ENCODE data around the gene HINT2. TPM values are rescaled to one million over a fixed set of nuclear protein-coding genes. Genes with fewer than 3 reads are reported as not detected.
A peak's percentile ranks its signal among the peaks of the same experiment; 100 is the strongest.

Gene HINT2
- total RNA-seq, 1 experiment from 2014 or later, result 33.9 TPM

DNA sequence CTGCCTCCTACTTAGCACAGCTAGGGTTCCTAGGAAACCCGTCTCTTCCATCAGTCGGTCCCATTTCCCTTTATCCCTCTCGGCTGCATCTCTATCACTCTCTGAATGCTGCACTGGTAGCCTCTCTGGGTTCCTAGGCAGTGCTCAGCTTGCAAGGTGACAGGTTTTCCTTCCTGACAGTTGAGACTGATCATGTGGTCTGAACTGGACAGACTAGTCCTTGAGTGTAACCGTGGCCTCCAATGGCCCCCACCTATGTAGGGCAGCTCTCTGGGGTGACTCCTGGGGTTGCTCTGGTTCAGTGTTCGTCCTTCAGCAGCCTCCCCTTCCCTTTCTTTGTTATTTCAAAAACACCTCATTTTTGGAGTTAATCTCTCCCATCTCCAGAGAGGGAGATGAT is 18.0 kb upstream of the HINT2 start:
- intact Hi-C loops (cut with micrococcal nuclease; ENCODE audit: unreplicated experiment), result no loop called here
- H3K9me3 Mint-ChIP-seq (ENCODE audit: low read depth, unreplicated experiment), result no peaks in the 10 kb centered on the region
- no peak for DNase-seq
- H3K4me3 Mint-ChIP-seq (ENCODE audit: low read depth, unreplicated experiment), result no peak overlapping the region
- H3K27ac Mint-ChIP-seq (ENCODE audit: unreplicated experiment), result no peak overlapping the region
- H3K27me3 Mint-ChIP-seq (ENCODE audit: unreplicated experiment), result no peaks in the 10 kb centered on the region
- peaks cover 17% of the 10 kb centered on the region for H3K36me3 Mint-ChIP-seq (ENCODE audit: insufficient read depth, unreplicated experiment)
- BruUV-seq (replicated peaks), result no TSS peak
- TF ChIP-seq, protein P1, sequence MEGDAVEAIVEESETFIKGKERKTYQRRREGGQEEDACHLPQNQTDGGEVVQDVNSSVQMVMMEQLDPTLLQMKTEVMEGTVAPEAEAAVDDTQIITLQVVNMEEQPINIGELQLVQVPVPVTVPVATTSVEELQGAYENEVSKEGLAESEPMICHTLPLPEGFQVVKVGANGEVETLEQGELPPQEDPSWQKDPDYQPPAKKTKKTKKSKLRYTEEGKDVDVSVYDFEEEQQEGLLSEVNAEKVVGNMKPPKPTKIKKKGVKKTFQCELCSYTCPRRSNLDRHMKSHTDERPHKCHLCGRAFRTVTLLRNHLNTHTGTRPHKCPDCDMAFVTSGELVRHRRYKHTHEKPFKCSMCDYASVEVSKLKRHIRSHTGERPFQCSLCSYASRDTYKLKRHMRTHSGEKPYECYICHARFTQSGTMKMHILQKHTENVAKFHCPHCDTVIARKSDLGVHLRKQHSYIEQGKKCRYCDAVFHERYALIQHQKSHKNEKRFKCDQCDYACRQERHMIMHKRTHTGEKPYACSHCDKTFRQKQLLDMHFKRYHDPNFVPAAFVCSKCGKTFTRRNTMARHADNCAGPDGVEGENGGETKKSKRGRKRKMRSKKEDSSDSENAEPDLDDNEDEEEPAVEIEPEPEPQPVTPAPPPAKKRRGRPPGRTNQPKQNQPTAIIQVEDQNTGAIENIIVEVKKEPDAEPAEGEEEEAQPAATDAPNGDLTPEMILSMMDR (IDR thresholded peaks at IDR 0.05; ENCODE audit: unreplicated experiment), result no peak
- CTCF ChIA-PET, result no interaction called here
- peaks cover 24% of the 10 kb centered on the region for H3K4me1 Mint-ChIP-seq (ENCODE audit: low read depth, unreplicated experiment)

GRCh38 chr9:35831040-35831439 is 16.2 kb upstream of the HINT2 start:
- Mint-ChIP-seq H3K36me3 (ENCODE audit: insufficient read depth, unreplicated experiment) (peaks cover 17% of the 10 kb centered on the region), H3K27me3 (ENCODE audit: unreplicated experiment) (peaks cover 13% of the 10 kb centered on the region), H3K4me3 (ENCODE audit: low read depth, unreplicated experiment) (no peak overlapping the region), H3K27ac (ENCODE audit: unreplicated experiment) (no peak overlapping the region), H3K9me3 (ENCODE audit: low read depth, unreplicated experiment) (no peaks in the 10 kb centered on the region), H3K4me1 (ENCODE audit: low read depth, unreplicated experiment) (peaks cover 24% of the 10 kb centered on the region)
- intact Hi-C loops (cut with micrococcal nuclease; ENCODE audit: unreplicated experiment), result no loop called here
- CTCF ChIA-PET, result no interaction called here
- TF ChIP-seq, protein P1 (IDR thresholded peaks at IDR 0.05; ENCODE audit: unreplicated experiment), result no peak
- no TSS peak for BruUV-seq (replicated peaks)
- no peak for DNase-seq

DNA sequence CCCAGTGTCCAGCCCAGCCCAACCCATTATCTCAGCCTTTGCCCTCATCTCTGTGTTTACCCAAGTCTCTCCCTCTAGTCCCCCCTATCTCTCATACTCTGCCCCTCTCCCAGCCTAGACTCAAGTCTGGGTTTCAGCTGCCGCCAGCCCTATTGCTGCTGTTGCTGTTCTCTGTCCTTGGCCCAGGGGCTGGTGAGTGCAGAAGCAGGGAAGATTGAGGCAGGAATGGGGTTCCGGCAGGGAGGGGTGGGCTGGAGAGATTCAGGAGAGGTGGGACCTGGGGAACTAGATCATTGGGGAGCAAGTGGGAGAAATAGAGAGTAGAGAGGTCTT is 14.9 kb upstream of the HINT2 start:
- no peaks in the 10 kb centered on the region for H3K9me3 Mint-ChIP-seq (ENCODE audit: low read depth, unreplicated experiment)
- TF ChIP-seq, protein P1 (IDR thresholded peaks at IDR 0.05; ENCODE audit: unreplicated experiment), result no peak
- H3K27ac Mint-ChIP-seq (ENCODE audit: unreplicated experiment), result no peak overlapping the region
- H3K27me3 Mint-ChIP-seq (ENCODE audit: unreplicated experiment), result peaks cover 13% of the 10 kb centered on the region
- peaks cover 21% of the 10 kb centered on the region for H3K4me1 Mint-ChIP-seq (ENCODE audit: low read depth, unreplicated experiment)
- DNase-seq, result no peak
- BruUV-seq (replicated peaks), result no TSS peak
- intact Hi-C loops (cut with micrococcal nuclease; ENCODE audit: unreplicated experiment), result loop anchor here (2.0 kb wide), 1 partner anchor 15 kb away; the partner anchor contains the start of gene HINT2
- H3K4me3 Mint-ChIP-seq (ENCODE audit: low read depth, unreplicated experiment), result peak overlapping the region; percentile 89
- peaks cover 17% of the 10 kb centered on the region for H3K36me3 Mint-ChIP-seq (ENCODE audit: insufficient read depth, unreplicated experiment)
- CTCF ChIA-PET, result no interaction called here

DNA sequence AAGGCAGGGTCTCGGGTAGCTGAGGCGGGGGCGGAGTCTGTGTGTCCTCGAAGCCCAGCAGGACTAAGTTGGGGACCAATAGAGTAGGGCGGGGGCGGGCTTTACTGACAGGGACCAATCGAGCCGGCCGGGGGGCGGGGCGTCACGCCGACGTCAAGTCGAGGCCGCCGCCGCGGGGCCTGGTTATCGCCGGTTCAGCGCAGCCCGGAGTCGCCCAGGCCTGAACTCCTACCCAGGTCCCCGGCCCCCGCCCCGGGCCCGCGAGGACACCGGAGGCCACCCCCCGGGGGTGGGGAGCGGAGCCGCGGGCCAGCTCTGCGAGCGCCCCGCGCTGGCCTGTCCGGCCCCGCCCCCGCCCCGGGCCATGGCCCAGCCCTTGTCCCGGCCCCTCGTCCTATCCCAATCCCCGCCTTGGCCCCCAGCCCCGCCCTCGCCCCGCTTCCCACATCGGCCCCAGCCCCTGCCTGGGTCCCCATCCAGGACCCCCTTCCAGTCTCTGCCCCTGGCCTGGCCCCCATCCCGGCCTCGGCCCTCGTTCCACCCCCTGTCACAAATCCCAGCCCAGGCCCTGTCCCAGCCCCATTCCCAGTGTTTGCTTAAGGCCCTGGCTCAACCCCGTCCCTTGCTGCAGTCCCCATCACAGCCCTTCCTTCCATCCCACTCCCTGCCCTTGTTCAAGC is 14.4 kb upstream of the HINT2 start, which contains the start of gene TMEM8B:
TSS of gene TMEM8B (plus strand) at position 145 of the 680 bp plus-strand sequence. CDS start at position 365, 220 bp downstream.
- peak; percentile 88 for DNase-seq
- intact Hi-C loops (cut with micrococcal nuclease; ENCODE audit: unreplicated experiment), result loop anchor here (2.0 kb wide), 1 partner anchor 14 kb away; the partner anchor contains the start of gene HINT2
- CTCF ChIA-PET, result interaction anchor here (0.8 to 1.0 kb wide), 3 partner anchors 15 to 77 kb away, joined by 3 read pairs; partner anchors contain the start of genes HINT2 and HRCT1
- peaks cover 16% of the 10 kb centered on the region for H3K4me1 Mint-ChIP-seq (ENCODE audit: low read depth, unreplicated experiment)
- H3K36me3 Mint-ChIP-seq (ENCODE audit: insufficient read depth, unreplicated experiment), result peaks cover 17% of the 10 kb centered on the region
- no TSS peak for BruUV-seq (replicated peaks)
- TF ChIP-seq, protein P1 (IDR thresholded peaks at IDR 0.05; ENCODE audit: unreplicated experiment), result no peak
- peaks cover 13% of the 10 kb centered on the region for H3K27me3 Mint-ChIP-seq (ENCODE audit: unreplicated experiment)
- no peaks in the 10 kb centered on the region for H3K9me3 Mint-ChIP-seq (ENCODE audit: low read depth, unreplicated experiment)
- H3K27ac Mint-ChIP-seq (ENCODE audit: unreplicated experiment), result peak within 1 kb of the TSS; percentile 84
- peak within 1 kb of the TSS; percentile 89 for H3K4me3 Mint-ChIP-seq (ENCODE audit: low read depth, unreplicated experiment)
